ENCODE data around the gene HLA-A. TPM values are rescaled to one million over a fixed set of nuclear protein-coding genes. Genes with fewer than 3 reads are reported as not detected.

The HLA-A gene
- total and polyA plus RNA-seq, 9 of the 15 experiments (the other 6 are each of a cell fraction or from before 2014, with no cell fraction given) = 0.46 to 3.3 TPM; not detected in 7

- POLR2A ChIA-PET = interaction anchor here (0.6 kb wide), 2 partner anchors 22 to 23 kb away, joined by 3 read pairs; no protein-coding TSS in a partner anchor
- Histone ChIP-seq H3K36me3 (ENCODE audit: control insufficient read depth, insufficient read depth, low read length) (no peaks in the 10 kb centered on the region), H3K79me2 (ENCODE audit: control insufficient read depth, insufficient read depth, low read length) (no peaks in the 10 kb centered on the region), H4K20me1 (replicated peaks; ENCODE audit: control insufficient read depth, insufficient read depth, low read length) (0 out of 2 replicates have a peak, but pooled peaks cover 3% of the 10 kb centered on the region), H3K4me3 (no peak overlapping the region), H3K9me3 (replicated peaks; ENCODE audit: control insufficient read depth, insufficient read depth, low read depth, low read length) (no peaks in the 10 kb centered on the region), H3K4me1 (replicated peaks in 1 of 2; ENCODE audit: control insufficient read depth in 2 of 2, insufficient read depth in 2 of 2, low read length in 2 of 2) (0 out of 5 replicates have a peak, but pooled peaks cover 0 to 2% of the 10 kb centered on the region in 2 experiments), H3K27ac (ENCODE audit: extremely low read depth, low read depth, low read length) (no peak overlapping the region), H2AFZ (ENCODE audit: low read depth, low read length) (no peak overlapping the region), H3K9me1 (ENCODE audit: control insufficient read depth, insufficient read depth, low read length) (no peaks in the 10 kb centered on the region), H3K4me2 (ENCODE audit: insufficient read depth, low read length) (no peak overlapping the region), H3K9ac (ENCODE audit: insufficient read depth in 1 of 2, low read depth in 2 of 2, low read length in 2 of 2) (no peak overlapping the region), H3K27me3 (ENCODE audit: control insufficient read depth in 2 of 2, insufficient read depth in 2 of 2, low read length in 2 of 2) (0 out of 5 replicates have a peak, but pooled peaks cover 0 to 8% of the 10 kb centered on the region in 2 experiments)
- in situ Hi-C loops (cut with MboI) = no loop called here
- no peak for DNase-seq (ENCODE audit: extremely low read depth in 1 of 4, low spot score in 3 of 4)
- no peak for FAIRE-seq
- ATAC-seq = no peak
- intact Hi-C loops (cut with micrococcal nuclease) = no loop called here
- whole genome bisulfite sequencing (ENCODE audit: insufficient coverage, low coverage, missing lambda C conversion rate) = 26% methylated on average over 2 of the region's 2 CpGs
- BruUV-seq (replicated peaks) = no TSS peak
- TF ChIP-seq SMAD2 (IDR thresholded peaks at IDR 0.05; ENCODE audit: low read depth, low read length) = no peak
- TF ChIP-seq MTA1 (IDR thresholded peaks at IDR 0.05; ENCODE audit: borderline replicate concordance) = no peak
- TF ChIP-seq ZNF764 (CRISPR knock-in tag; IDR thresholded peaks at IDR 0.05; ENCODE audit: low read depth) = no peak
- no peak for TF ChIP-seq HDAC2 (IDR thresholded peaks at IDR 0.05)
- no peak for TF ChIP-seq E2F8 (IDR thresholded peaks at IDR 0.05; ENCODE audit: low read depth, partially characterized antibody)
- TF ChIP-seq TCF3 (CRISPR knock-in tag; IDR thresholded peaks at IDR 0.05) = no peak
- TF ChIP-seq NR4A1 (CRISPR knock-in tag; IDR thresholded peaks at IDR 0.05) = no peak
- no peak for TF ChIP-seq NR4A1 (tag; IDR thresholded peaks at IDR 0.05)
- no peak for TF ChIP-seq ZBTB2 (IDR thresholded peaks at IDR 0.05)
- TF ChIP-seq FOXA3 (CRISPR knock-in tag; conservative IDR thresholded peaks at IDR 0.05 in 1 of 2, IDR thresholded peaks at IDR 0.05 in 1 of 2) = no peak
- no peak for TF ChIP-seq ZKSCAN3 (CRISPR knock-in tag; IDR thresholded peaks at IDR 0.05)
- CTCF ChIA-PET (ENCODE audit: low intra/inter-chr PET ratio) = no interaction called here
Measured at GRCh38 chr6:29948277-29948676, 5.9 kb downstream of the HLA-A start.
